ENCODE results near the gene RNF31.

RNF31 gene

DNA sequence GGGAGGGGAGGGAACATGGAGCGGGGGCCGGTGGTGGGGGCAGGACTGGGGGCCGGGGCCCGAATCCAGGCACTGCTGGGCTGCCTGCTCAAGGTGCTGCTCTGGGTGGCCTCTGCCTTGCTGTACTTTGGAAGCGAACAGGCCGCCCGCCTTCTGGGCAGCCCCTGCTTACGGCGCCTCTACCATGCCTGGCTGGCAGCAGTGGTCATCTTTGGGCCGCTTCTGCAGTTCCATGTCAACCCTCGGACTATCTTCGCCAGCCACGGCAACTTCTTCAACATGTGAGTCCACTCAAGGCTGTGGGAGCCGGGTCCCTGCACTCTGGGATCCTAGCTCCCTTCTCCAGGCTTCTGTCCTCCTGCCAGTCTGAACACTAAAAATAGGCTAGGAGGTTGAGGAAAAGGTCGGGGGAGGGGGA, 15.7 kb upstream of the RNF31 start:
- TF ChIP-seq ZNF8 (CRISPR knock-in tag; IDR thresholded peaks at IDR 0.05) (no peak), GLIS3 (CRISPR knock-in tag; IDR thresholded peaks at IDR 0.05) (no peak), ISL1 (CRISPR knock-in tag; IDR thresholded peaks at IDR 0.05) (no peak), BACH2 (CRISPR knock-in tag; IDR thresholded peaks at IDR 0.05; ENCODE audit: borderline replicate concordance) (no peak), TOX (CRISPR knock-in tag; IDR thresholded peaks at IDR 0.05; ENCODE audit: borderline replicate concordance) (no peak), OSR1 (CRISPR knock-in tag; IDR thresholded peaks at IDR 0.05) (no peak), ZNF70 (CRISPR knock-in tag; IDR thresholded peaks at IDR 0.05) (no peak), PPARA (CRISPR knock-in tag; IDR thresholded peaks at IDR 0.05; ENCODE audit: borderline replicate concordance) (no peak), ZFP30 (CRISPR knock-in tag; IDR thresholded peaks at IDR 0.05) (no peak), CSDC2 (CRISPR knock-in tag; IDR thresholded peaks at IDR 0.05) (no peak), CSRNP3 (CRISPR knock-in tag; IDR thresholded peaks at IDR 0.05) (no peak), ZNF565 (CRISPR knock-in tag; conservative IDR thresholded peaks at IDR 0.05; ENCODE audit: low read depth) (no peak)
- no peak for ATAC-seq

GRCh38 chr14:24132061-24132685, 15.1 kb upstream of the RNF31 start:
- no peak for ATAC-seq
- no peak for TF ChIP-seq CSDC2 (CRISPR knock-in tag; IDR thresholded peaks at IDR 0.05)
- TF ChIP-seq PPARA (CRISPR knock-in tag; IDR thresholded peaks at IDR 0.05; ENCODE audit: borderline replicate concordance) = no peak
- no peak for TF ChIP-seq CREB5 (CRISPR knock-in tag; IDR thresholded peaks at IDR 0.05; ENCODE audit: low read depth)
- no peak for TF ChIP-seq CSRNP3 (CRISPR knock-in tag; IDR thresholded peaks at IDR 0.05)
- no peak for TF ChIP-seq ZNF565 (CRISPR knock-in tag; conservative IDR thresholded peaks at IDR 0.05; ENCODE audit: low read depth)
- no peak for TF ChIP-seq TCF4 (CRISPR knock-in tag; IDR thresholded peaks at IDR 0.05; ENCODE audit: borderline replicate concordance)
- no peak for TF ChIP-seq ZC3H10 (CRISPR knock-in tag; IDR thresholded peaks at IDR 0.05)
- TF ChIP-seq, protein P1, sequence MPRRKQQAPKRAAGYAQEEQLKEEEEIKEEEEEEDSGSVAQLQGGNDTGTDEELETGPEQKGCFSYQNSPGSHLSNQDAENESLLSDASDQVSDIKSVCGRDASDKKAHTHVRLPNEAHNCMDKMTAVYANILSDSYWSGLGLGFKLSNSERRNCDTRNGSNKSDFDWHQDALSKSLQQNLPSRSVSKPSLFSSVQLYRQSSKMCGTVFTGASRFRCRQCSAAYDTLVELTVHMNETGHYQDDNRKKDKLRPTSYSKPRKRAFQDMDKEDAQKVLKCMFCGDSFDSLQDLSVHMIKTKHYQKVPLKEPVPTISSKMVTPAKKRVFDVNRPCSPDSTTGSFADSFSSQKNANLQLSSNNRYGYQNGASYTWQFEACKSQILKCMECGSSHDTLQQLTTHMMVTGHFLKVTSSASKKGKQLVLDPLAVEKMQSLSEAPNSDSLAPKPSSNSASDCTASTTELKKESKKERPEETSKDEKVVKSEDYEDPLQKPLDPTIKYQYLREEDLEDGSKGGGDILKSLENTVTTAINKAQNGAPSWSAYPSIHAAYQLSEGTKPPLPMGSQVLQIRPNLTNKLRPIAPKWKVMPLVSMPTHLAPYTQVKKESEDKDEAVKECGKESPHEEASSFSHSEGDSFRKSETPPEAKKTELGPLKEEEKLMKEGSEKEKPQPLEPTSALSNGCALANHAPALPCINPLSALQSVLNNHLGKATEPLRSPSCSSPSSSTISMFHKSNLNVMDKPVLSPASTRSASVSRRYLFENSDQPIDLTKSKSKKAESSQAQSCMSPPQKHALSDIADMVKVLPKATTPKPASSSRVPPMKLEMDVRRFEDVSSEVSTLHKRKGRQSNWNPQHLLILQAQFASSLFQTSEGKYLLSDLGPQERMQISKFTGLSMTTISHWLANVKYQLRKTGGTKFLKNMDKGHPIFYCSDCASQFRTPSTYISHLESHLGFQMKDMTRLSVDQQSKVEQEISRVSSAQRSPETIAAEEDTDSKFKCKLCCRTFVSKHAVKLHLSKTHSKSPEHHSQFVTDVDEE (CRISPR knock-in tag; IDR thresholded peaks at IDR 0.05) = no peak
- TF ChIP-seq ARNTL (CRISPR knock-in tag; IDR thresholded peaks at IDR 0.05; ENCODE audit: borderline replicate concordance, low read depth) = no peak
- no peak for TF ChIP-seq OSR1 (CRISPR knock-in tag; IDR thresholded peaks at IDR 0.05)
- no peak for TF ChIP-seq TOX (CRISPR knock-in tag; IDR thresholded peaks at IDR 0.05; ENCODE audit: borderline replicate concordance)
- TF ChIP-seq ZFP3 (CRISPR knock-in tag; IDR thresholded peaks at IDR 0.05) = no peak
- no peak for TF ChIP-seq ISL1 (CRISPR knock-in tag; IDR thresholded peaks at IDR 0.05)
- no peak for TF ChIP-seq POU6F1 (CRISPR knock-in tag; IDR thresholded peaks at IDR 0.05; ENCODE audit: borderline replicate concordance, low read depth)
- no peak for TF ChIP-seq SNAI2 (CRISPR knock-in tag; IDR thresholded peaks at IDR 0.05)
- TF ChIP-seq BACH2 (CRISPR knock-in tag; IDR thresholded peaks at IDR 0.05; ENCODE audit: borderline replicate concordance) = no peak
- TF ChIP-seq ZNF70 (CRISPR knock-in tag; IDR thresholded peaks at IDR 0.05) = no peak
- TF ChIP-seq RARB (CRISPR knock-in tag; IDR thresholded peaks at IDR 0.05) = no peak

DNA sequence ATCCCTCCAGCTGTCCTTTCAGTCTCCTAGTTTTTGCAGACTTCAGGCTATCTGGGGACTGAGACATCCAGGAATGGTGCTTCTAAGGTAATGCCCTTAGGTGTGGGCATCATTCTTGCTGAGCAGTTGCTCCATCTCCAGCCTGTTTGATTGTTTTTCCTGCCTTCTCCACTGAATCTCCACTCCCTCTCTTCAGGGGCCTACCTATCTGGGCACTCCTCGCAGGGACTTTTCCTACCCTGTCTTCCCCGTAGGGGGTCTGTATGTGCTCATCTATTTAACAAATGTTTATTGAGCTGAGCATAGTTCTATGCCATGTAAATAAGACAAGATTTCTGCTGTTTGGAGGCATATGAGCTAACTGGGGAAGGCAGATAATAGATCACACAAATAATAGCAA, 14.3 kb upstream of the RNF31 start:
- TF ChIP-seq PPARA (CRISPR knock-in tag; IDR thresholded peaks at IDR 0.05; ENCODE audit: borderline replicate concordance) (no peak), TCF4 (CRISPR knock-in tag; IDR thresholded peaks at IDR 0.05; ENCODE audit: borderline replicate concordance) (no peak), ISL1 (CRISPR knock-in tag; IDR thresholded peaks at IDR 0.05) (no peak), ZNF8 (CRISPR knock-in tag; IDR thresholded peaks at IDR 0.05) (no peak), ZC3H10 (CRISPR knock-in tag; IDR thresholded peaks at IDR 0.05) (no peak), CREB5 (CRISPR knock-in tag; IDR thresholded peaks at IDR 0.05; ENCODE audit: low read depth) (no peak)
- no peak for ATAC-seq
